Calu3 (cell line): Measurements from ENCODE around the gene RAB8A. TPM values are rescaled to one million over a fixed set of nuclear protein-coding genes. Genes with fewer than 3 reads are reported as not detected.
"Not testable (repeated sequence)": the region's sequence is repeated elsewhere in the genome, so short reads cannot be mapped to it uniquely, and the experiment has no call there.

Experiments used
- BruUV-seq: library from RNA; stranded (reverse); fragments of 400-500 nt; replicated peaks from 2 replicates; lab custom pipeline; 2021; lab: Mats Ljungman, UMichigan
- CTCF ChIA-PET: fragments of 300-600 bp; sonication (Branson Sonifier 250); formaldehyde crosslinking; loops from one replicate; lab custom pipeline; 2022; ENCODE audit warnings: antibody characterized with exemption; lab: Charles Lee
- DNase-seq: peaks from one replicate; pipeline ENCODE4 v3.0.0; 2022
- H3K27ac Mint-ChIP-seq: one replicate; pipeline ENCODE4 v1.8.0; 2022; ENCODE audit warnings: mixed read lengths; ENCODE audit not compliant: unreplicated experiment
- H3K27me3 Mint-ChIP-seq: one replicate; pipeline ENCODE4 v1.8.0; 2022; ENCODE audit warnings: mixed read lengths; ENCODE audit not compliant: unreplicated experiment
- H3K36me3 Mint-ChIP-seq: one replicate; pipeline ENCODE4 v1.8.0; 2022; ENCODE audit warnings: mild to moderate bottlenecking, moderate library complexity, mixed read lengths; ENCODE audit not compliant: insufficient read depth, unreplicated experiment
- H3K4me1 Mint-ChIP-seq: one replicate; pipeline ENCODE4 v1.8.0; 2022; ENCODE audit warnings: mild to moderate bottlenecking, low read depth, mixed read lengths; ENCODE audit not compliant: unreplicated experiment
- H3K4me3 Mint-ChIP-seq: one replicate; pipeline ENCODE4 v1.8.0; 2022; ENCODE audit warnings: mild to moderate bottlenecking, low read depth, moderate library complexity, mixed read lengths; ENCODE audit not compliant: unreplicated experiment
- H3K9me3 Mint-ChIP-seq: one replicate; pipeline ENCODE4 v1.8.0; 2022; ENCODE audit warnings: low read depth, mixed read lengths; ENCODE audit not compliant: unreplicated experiment
- CTCF ChIP-seq: fragments of 200-600 bp; IDR thresholded peaks from one replicate; pipeline ENCODE4 v1.8.0; 2022; ENCODE audit warnings: antibody characterized with exemption; ENCODE audit not compliant: unreplicated experiment
- intact Hi-C: fragments of 100-400 bp; cut with micrococcal nuclease; formaldehyde crosslinking; loops from one replicate; pipeline ENCODE4 v1.10.0; 2022; ENCODE audit not compliant: unreplicated experiment
- total RNA-seq: library from RNA; stranded (reverse); gene quantifications from 2 replicates; pipeline ENCODE4 v1.2.3, GENCODE V29; 2022

Gene RAB8A
- total RNA-seq, 1 experiment from 2014 or later, result 77.3 TPM

GRCh38 chr19:16118489-16119033, 6.9 kb downstream of the RAB8A start:
- Mint-ChIP-seq H3K4me1 (no peaks in the 10 kb centered on the region), H3K9me3 (no peaks in the 10 kb centered on the region), H3K4me3 (no peak overlapping the region), H3K27me3 (no peaks in the 10 kb centered on the region), H3K27ac (no peak overlapping the region), H3K36me3 (peaks cover 29% of the 10 kb centered on the region)
- intact Hi-C loops, result loop anchor here (10.0 kb wide), 2 partner anchors 54 to 66 kb away; partner anchors contain the start of gene FAM32A
- no peak for TF ChIP-seq CTCF
- DNase-seq, result no peak
- CTCF ChIA-PET, result interaction anchor here (0.7 to 1.6 kb wide), 2 partner anchors 25 to 67 kb away, joined by 3 read pairs; partner anchors contain the start of gene FAM32A
- no TSS peak for BruUV-seq

- not testable (repeated sequence) for H3K4me1 Mint-ChIP-seq
Observed at GRCh38 chr19:16119075-16119857, 7.6 kb downstream of the RAB8A start.

GRCh38 chr19:16121141-16121540, 9.5 kb downstream of the RAB8A start:
- Mint-ChIP-seq H3K27ac (no peak overlapping the region), H3K4me3 (no peak overlapping the region), H3K4me1 (no peaks in the 10 kb centered on the region), H3K9me3 (no peaks in the 10 kb centered on the region), H3K27me3 (no peaks in the 10 kb centered on the region), H3K36me3 (peaks cover 37% of the 10 kb centered on the region)
- no peak for DNase-seq
- CTCF ChIA-PET, result no interaction called here
- intact Hi-C loops, result no loop called here
- BruUV-seq, result no TSS peak
- TF ChIP-seq CTCF, result no peak

More at GRCh38 chr19:16119075-16119857, 7.6 kb downstream of the RAB8A start:
- H3K9me3 Mint-ChIP-seq, H3K4me3 Mint-ChIP-seq, H3K27ac Mint-ChIP-seq, BruUV-seq, DNase-seq, CTCF ChIA-PET, H3K27me3 Mint-ChIP-seq: not testable (repeated sequence)
- H3K36me3 Mint-ChIP-seq, result peaks cover 29% of the 10 kb centered on the region
- intact Hi-C loops, result loop anchor here (10.0 kb wide), 2 partner anchors 54 to 66 kb away; partner anchors contain the start of gene FAM32A

- no peaks in the 10 kb centered on the region for H3K9me3 Mint-ChIP-seq
- CTCF ChIA-PET, result no interaction called here
- H3K27me3 Mint-ChIP-seq, result no peaks in the 10 kb centered on the region
- DNase-seq, result no peak
- intact Hi-C loops, result no loop called here
- no TSS peak for BruUV-seq
- H3K4me1 Mint-ChIP-seq, result no peaks in the 10 kb centered on the region
- H3K27ac Mint-ChIP-seq, result no peak overlapping the region
- no peak for TF ChIP-seq CTCF
- H3K36me3 Mint-ChIP-seq, result peaks cover 37% of the 10 kb centered on the region
- no peak overlapping the region for H3K4me3 Mint-ChIP-seq
Observed at GRCh38 chr19:16121967-16122366, 10.3 kb downstream of the RAB8A start.
